GM23248 (cell line): Measurements from ENCODE around the gene CXorf58. TPM values are rescaled to one million over a fixed set of nuclear protein-coding genes. Genes with fewer than 3 reads are reported as not detected.

ENCODE experiments used
- DNase-seq: peaks from one replicate; pipeline ENCODE4 v3.0.0-alpha.2; 2015
- H2AFZ ChIP-seq: fragments of 200-600 bp; sonication (generic); 2 replicates; pipeline ENCODE4 v1.6.1; 2016; ENCODE audit warnings: antibody characterized with exemption
- H3F3A ChIP-seq: fragments of 200-600 bp; sonication (generic); 2 replicates; pipeline ENCODE4 v1.6.1; 2016; ENCODE audit warnings: mild to moderate bottlenecking, antibody characterized with exemption, mixed run types; ENCODE audit not compliant: insufficient read depth
- H3K27ac ChIP-seq: fragments of 200-600 bp; sonication (generic); 2 replicates; pipeline ENCODE4 v1.5.1; 2016; ENCODE audit warnings: mild to moderate bottlenecking
- H3K27me3 ChIP-seq: fragments of 200-600 bp; sonication (generic); replicated peaks from 2 replicates; pipeline ENCODE4 v1.6.1; 2016; ENCODE audit warnings: mild to moderate bottlenecking; ENCODE audit not compliant: insufficient read depth
- H3K36me3 ChIP-seq: fragments of 200-600 bp; sonication (generic); 2 replicates; pipeline ENCODE4 v1.6.1; 2016; ENCODE audit warnings: low read depth, mild to moderate bottlenecking
- H3K4me1 ChIP-seq: fragments of 200-600 bp; sonication (generic); 2 replicates; pipeline ENCODE4 v1.6.1; 2016; ENCODE audit warnings: mild to moderate bottlenecking; ENCODE audit not compliant: insufficient read depth
- H3K4me2 ChIP-seq: fragments of 200-600 bp; sonication (generic); one replicate; pipeline ENCODE4 v1.6.1; 2016; ENCODE audit warnings: mild to moderate bottlenecking; ENCODE audit not compliant: unreplicated experiment
- H3K4me3 ChIP-seq: fragments of 200-600 bp; sonication (generic); 2 replicates; pipeline ENCODE4 v1.5.1; 2016; ENCODE audit warnings: mild to moderate bottlenecking
- H3K79me2 ChIP-seq: fragments of 200-600 bp; sonication (generic); 2 replicates; pipeline ENCODE4 v1.6.1; 2016; ENCODE audit warnings: mild to moderate bottlenecking; ENCODE audit not compliant: insufficient read depth
- H3K9ac ChIP-seq: fragments of 200-600 bp; sonication (generic); 2 replicates; pipeline ENCODE4 v1.6.1; 2016; ENCODE audit warnings: mild to moderate bottlenecking
- H3K9me2 ChIP-seq: fragments of 200-600 bp; sonication (generic); 2 replicates; pipeline ENCODE4 v1.6.1; 2016; ENCODE audit warnings: mixed run types, mild to moderate bottlenecking, moderate library complexity; ENCODE audit not compliant: insufficient read depth
- H3K9me3 ChIP-seq: fragments of 200-600 bp; sonication (generic); one replicate; pipeline ENCODE4 v1.6.1; 2017; ENCODE audit warnings: low read depth
- H4K20me1 ChIP-seq: fragments of 200-600 bp; sonication (generic); 2 replicates; pipeline ENCODE4 v1.6.0; 2016; ENCODE audit not compliant: insufficient read depth
- EZH2 ChIP-seq: fragments of 200-600 bp; sonication (generic); IDR thresholded peaks from 2 replicates; pipeline ENCODE4 v1.6.1; 2018; ENCODE audit warnings: antibody characterized with exemption, mild to moderate bottlenecking; ENCODE audit not compliant: insufficient read depth, poor library complexity, severe bottlenecking
- EZH2phosphoT487 ChIP-seq: fragments of 200-600 bp; sonication (generic); IDR thresholded peaks from 2 replicates; pipeline ENCODE4 v1.6.1; 2018; ENCODE audit warnings: antibody characterized with exemption, moderate library complexity, mild to moderate bottlenecking, low read depth; ENCODE audit not compliant: insufficient read depth
- WGBS, 2 experiments: methylation state at CpG; one replicate each; pipeline ENCODE4 v1.1.6; 2015 to 2017; ENCODE audit warnings: low lambda C conversion rate in 2 of 2, low coverage in 1 of 2; ENCODE audit errors: missing lambda C conversion rate in 2 of 2; 5-methylcytosine and 5-hydroxymethylcytosine counted together
- in situ Hi-C: fragments of 300-500 bp; cut with MboI; formaldehyde crosslinking; loops from 2 replicates; pipeline ENCODE4 v1.15.0; 2020
- polyA plus RNA-seq: library from polyadenylated mRNA; unstranded; fragments of >200 nt; fragmentation: Nextera tagmentation; extraction: Ambion mirVana; gene quantifications from 2 replicates; pipeline ENCODE4 v1.2.1, GENCODE V29; 2016
- total RNA-seq: library from RNA; depleted of rRNA; stranded (reverse); fragments of >200 nt; shearing (Covaris generic); gene quantifications from 2 replicates; pipeline ENCODE4 v1.2.3, GENCODE V29; 2014

Gene CXorf58
- total and polyA plus RNA-seq, 2 experiments from 2014 or later, result not detected

GRCh38 chrX:23952391-23952790 is 44.6 kb downstream of the CXorf58 start:
- H3K79me2 ChIP-seq, result no peaks in the 10 kb centered on the region
- 86 to 89% methylated on average over 3 of the region's 3 CpGs for WGBS, 2 experiments
- H3F3A ChIP-seq, result no peaks in the 10 kb centered on the region
- in situ Hi-C loops, result no loop called here
- H3K9ac ChIP-seq, result no peak overlapping the region
- no peaks in the 10 kb centered on the region for H3K4me1 ChIP-seq
- H3K4me2 ChIP-seq, result no peak overlapping the region
- H3K9me3 ChIP-seq, result no peaks in the 10 kb centered on the region
- no peak for DNase-seq
- no peaks in the 10 kb centered on the region for H4K20me1 ChIP-seq
- H3K27ac ChIP-seq, result no peak overlapping the region
- no peak overlapping the region for H2AFZ ChIP-seq
- no peaks in the 10 kb centered on the region for H3K36me3 ChIP-seq
- TF ChIP-seq EZH2phosphoT487 (no peak), EZH2 (no peak)
- H3K9me2 ChIP-seq, result no peaks in the 10 kb centered on the region
- H3K4me3 ChIP-seq, result no peak overlapping the region
- no peaks in the 10 kb centered on the region for H3K27me3 ChIP-seq

- Histone ChIP-seq H3K27ac (no peak overlapping the region), H3K4me2 (no peak overlapping the region), H3K79me2 (no peaks in the 10 kb centered on the region), H3F3A (no peaks in the 10 kb centered on the region), H3K36me3 (no peaks in the 10 kb centered on the region), H3K9ac (no peak overlapping the region), H3K9me3 (no peaks in the 10 kb centered on the region), H4K20me1 (no peaks in the 10 kb centered on the region), H2AFZ (no peak overlapping the region), H3K4me3 (no peak overlapping the region), H3K27me3 (no peaks in the 10 kb centered on the region), H3K4me1 (no peaks in the 10 kb centered on the region), H3K9me2 (no peaks in the 10 kb centered on the region)
- no peak for TF ChIP-seq EZH2phosphoT487
- whole genome bisulfite sequencing, 2 experiments, result 48 to 55% methylated on average over 9 of the region's 9 CpGs
- in situ Hi-C loops, result no loop called here
- DNase-seq, result no peak
These were observed 45.4 kb downstream of the CXorf58 start for GRCh38 chrX:23952984-23953907.

GRCh38 chrX:23953908-23954269 is 46.1 kb downstream of the CXorf58 start:
- no peak overlapping the region for H2AFZ ChIP-seq
- in situ Hi-C loops, result no loop called here

DNA sequence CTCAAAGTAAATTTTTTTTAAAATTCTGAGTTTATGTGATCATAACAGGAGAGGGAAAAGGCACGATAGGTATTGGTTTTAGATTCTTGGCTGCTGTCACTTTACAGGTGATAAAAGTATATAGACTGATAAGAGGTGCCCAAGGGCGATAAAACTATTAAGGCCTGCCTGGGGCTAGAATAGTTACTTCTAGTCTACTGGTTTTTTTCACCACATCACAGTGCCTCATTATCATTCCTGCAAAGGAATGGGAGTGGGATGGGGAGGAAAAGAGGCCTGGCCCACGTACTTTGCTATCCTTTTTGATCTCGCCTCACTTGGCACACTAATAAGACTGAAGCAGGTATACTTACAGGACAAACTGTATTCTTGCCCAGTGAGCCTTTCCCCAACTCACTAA is 46.6 kb downstream of the CXorf58 start:
- H4K20me1 ChIP-seq, result no peaks in the 10 kb centered on the region
- H3F3A ChIP-seq, result no peaks in the 10 kb centered on the region
- no peaks in the 10 kb centered on the region for H3K79me2 ChIP-seq
- H3K9me3 ChIP-seq, result no peaks in the 10 kb centered on the region
- no peak overlapping the region for H3K9ac ChIP-seq
- no peaks in the 10 kb centered on the region for H3K9me2 ChIP-seq
- DNase-seq, result no peak
- H3K4me1 ChIP-seq, result no peaks in the 10 kb centered on the region
- H3K27ac ChIP-seq, result no peak overlapping the region
- TF ChIP-seq EZH2phosphoT487 (no peak), EZH2 (no peak)
- in situ Hi-C loops, result no loop called here
- no peaks in the 10 kb centered on the region for H3K36me3 ChIP-seq
- no peaks in the 10 kb centered on the region for H3K27me3 ChIP-seq
- no peak overlapping the region for H3K4me3 ChIP-seq
- no peak overlapping the region for H2AFZ ChIP-seq
- 88% methylated on average over 4 of the region's 4 CpGs for WGBS, 2 experiments
- H3K4me2 ChIP-seq, result no peak overlapping the region

More at GRCh38 chrX:23953908-23954269, 46.1 kb downstream of the CXorf58 start:
- Histone ChIP-seq H3K36me3 (no peaks in the 10 kb centered on the region), H3K27me3 (no peaks in the 10 kb centered on the region), H3F3A (no peaks in the 10 kb centered on the region), H3K9me3 (no peaks in the 10 kb centered on the region), H3K27ac (no peak overlapping the region), H3K4me3 (no peak overlapping the region), H3K4me1 (no peaks in the 10 kb centered on the region), H3K9ac (no peak overlapping the region), H3K79me2 (no peaks in the 10 kb centered on the region), H3K4me2 (no peak overlapping the region), H4K20me1 (no peaks in the 10 kb centered on the region), H3K9me2 (no peaks in the 10 kb centered on the region)
- WGBS, 2 experiments, result 94 to 98% methylated on average over 9 to 11 of the region's 11 CpGs
- TF ChIP-seq EZH2 (no peak), EZH2phosphoT487 (no peak)
- no peak for DNase-seq
